Fibroblast of skin of abdomen (primary cell): ENCODE measurements around the gene KNG1. TPM values are rescaled to one million over a fixed set of nuclear protein-coding genes. Genes with fewer than 3 reads are reported as not detected.
"Not testable (repeated sequence)": the region's sequence is repeated elsewhere in the genome, so short reads cannot be mapped to it uniquely, and the experiment has no call there.

Experiments
- DNase-seq: peaks from one replicate; pipeline ENCODE4 v3.0.0-alpha.2; 2013
- polyA plus RNA-seq, 2 experiments: library from polyadenylated mRNA; unstranded; fragments of 120-200 nt; gene quantifications; one replicate each; pipeline ENCODE4 v1.2.1, GENCODE V29; 2013; ENCODE audit not compliant: insufficient read length in 2 of 2

Gene KNG1
- polyA plus RNA-seq (2013, experiment 1 of 2; ENCODE audit: insufficient read length), result not detected
- polyA plus RNA-seq (2013, experiment 2 of 2; ENCODE audit: insufficient read length), result not detected

DNA sequence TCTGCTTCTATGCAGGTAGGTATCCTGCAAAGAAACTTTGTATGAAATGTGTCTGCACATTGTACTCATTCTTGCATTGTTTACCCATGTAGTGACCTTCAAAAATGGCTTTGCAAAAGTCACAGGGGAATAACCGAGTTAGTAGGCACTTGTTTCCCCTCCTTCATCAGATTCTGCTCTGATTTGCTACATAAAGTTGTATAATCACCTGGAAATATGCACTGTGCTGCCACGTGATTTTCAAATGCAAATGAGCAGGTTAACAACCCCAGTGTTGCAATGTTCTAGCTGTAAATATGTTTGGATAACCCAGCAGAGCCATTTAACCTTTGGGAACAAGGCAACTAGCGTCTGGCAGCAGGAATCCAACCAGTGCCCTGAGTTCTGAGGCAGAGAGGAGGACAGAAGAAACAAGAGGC, at the start of gene KNG1:
Gene KNG1, plus strand, starts transcription at position 321 of the 419 bp plus-strand sequence. CDS start 184 bp downstream, outside the sequence.
- DNase-seq, result no peak

DNA sequence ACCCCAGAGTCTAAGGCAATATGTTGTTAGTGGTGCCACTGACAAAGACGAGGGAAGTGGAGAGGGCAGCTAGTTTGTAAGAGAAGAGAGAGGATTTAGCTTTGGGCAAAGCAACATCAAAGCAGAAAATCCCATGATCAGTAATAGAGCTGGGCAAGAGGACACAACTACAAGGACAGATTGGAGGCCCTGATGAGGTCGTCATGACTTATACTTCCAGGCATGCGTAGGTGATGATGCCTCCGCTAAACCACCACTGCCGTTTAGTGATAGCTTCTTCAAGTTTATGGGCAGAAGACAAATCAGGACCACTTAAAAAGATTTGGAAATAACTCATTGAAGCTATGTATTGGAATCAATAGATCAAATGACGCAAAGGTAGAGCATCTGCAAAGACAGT, 48.7 kb upstream of the KNG1 start:
- no peak for DNase-seq

DNA sequence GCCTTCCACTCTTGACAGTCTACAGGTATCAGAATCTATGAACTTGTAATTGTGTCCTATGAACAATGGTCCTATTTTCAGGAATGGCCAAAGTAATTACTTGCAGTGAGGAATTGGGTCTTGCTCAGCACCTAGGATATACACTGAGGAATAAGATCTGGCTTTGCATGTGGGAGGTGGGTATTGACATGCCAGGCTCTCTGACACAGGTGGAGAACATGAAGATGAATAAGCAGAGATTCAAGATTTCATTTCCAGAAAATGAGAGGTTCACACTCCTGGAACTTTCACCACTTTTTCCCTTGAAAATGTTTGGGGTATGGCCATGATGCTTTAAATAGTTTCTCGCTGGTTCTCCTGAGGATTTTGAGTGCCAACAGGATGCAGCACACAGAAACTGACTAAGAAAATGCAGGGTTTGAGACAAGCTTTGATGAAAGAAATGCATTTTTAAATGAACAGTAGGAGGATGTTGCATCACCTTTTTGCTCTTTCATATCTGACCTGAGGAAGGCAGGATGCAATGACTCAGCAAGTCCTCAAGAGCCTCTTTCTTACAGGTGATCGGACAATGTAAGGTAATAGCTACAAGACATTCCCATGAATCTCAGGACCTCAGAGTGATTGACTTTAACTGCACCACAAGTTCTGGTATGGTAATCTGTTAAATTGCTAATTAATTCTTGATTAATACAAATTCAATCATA, 47.6 kb upstream of the KNG1 start:
- DNase-seq, result no peak

DNA sequence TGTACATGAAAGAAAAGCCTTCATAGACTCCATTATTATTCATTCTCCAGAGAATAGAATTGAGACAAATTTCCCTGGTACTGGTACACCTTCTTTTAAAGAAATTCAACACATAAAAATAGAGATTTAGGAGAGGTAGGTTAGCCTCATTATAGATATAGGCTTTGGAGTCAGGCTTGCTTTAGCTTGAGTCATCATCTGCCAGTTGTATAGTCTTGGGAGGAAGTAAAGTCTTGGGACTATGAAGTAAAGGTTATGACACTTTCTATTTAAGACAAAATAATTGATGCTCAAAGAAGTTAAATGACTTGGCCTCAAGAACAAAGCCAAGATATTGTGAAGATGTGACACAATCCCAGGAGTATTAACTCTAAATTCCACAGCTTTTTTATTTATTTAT, 47.0 kb upstream of the KNG1 start:
- DNase-seq, result no peak

DNA sequence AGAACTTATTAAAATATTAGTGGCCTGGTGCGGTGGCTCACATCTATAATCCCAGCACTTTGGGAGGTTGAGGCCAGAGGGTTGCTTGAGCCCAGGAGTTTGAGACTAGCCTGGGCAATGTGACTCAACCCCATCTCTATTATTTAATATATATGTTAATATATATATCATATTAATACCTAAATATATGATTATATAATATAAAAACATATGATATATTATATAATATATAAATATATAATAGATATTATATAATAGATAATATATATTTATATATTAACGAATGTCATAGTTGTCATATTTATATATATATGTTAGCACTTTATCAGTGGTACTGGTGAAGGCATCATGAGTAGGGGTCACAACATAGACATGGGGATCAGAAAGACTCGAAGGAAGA, 46.1 kb upstream of the KNG1 start:
- no peak for DNase-seq

DNA sequence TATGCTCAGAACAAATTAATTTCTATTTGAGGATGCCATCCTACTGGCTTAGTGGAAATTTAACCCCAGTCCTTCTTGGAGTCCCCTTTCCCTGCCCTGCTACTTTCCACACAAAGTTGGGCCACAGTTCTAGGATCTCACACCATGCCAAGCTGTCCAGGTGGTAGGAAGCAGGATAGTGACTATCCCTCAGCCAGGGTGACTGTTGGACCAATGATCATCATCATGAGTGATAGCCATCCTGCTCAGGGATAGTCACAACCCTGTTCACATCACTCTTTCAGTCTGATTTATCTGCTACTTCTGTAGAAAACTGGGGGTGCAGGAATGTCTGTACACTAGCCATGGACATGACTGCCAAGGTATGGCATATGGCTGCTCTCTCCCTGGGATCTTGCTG, 38.6 kb upstream of the KNG1 start:
- DNase-seq, result no peak

DNA sequence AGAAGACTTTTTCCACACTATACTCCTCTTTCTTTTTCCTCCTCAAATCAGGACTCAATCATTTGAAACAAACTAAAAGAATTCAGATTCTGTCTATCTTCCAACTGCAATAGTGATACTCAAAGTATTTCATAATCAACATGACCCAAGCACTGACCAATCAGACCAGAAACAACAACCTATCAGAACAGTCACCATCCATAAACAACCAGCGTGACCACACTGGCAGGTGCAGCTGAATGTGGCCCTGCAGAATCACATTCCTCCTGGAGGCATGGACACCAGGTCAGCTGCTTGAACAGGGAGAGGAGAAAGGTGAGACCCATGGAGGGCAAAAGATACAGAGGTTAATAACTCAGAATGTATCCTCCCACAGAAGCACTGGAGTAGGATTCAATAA, 38.0 kb upstream of the KNG1 start:
- DNase-seq, result no peak

DNA sequence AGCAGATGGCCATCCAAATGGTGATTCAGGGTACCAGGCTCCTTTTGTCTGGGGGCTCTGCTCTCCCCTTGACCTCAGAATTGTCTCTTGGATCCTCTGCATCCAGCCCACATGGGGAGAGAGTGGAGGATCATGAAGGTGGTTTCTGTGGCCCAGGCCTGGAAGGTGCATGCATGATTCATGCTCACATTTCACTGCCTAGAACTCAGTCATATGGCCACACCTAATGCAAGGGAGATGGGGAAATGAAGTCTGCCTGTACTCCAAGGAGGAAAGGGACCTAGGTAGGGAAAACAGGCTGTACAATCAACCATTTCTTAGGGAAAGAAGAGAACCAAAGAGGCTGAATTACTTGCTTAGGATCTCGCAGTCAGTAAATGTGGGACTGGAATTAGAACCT, 36.3 kb upstream of the KNG1 start:
- DNase-seq, result no peak

DNA sequence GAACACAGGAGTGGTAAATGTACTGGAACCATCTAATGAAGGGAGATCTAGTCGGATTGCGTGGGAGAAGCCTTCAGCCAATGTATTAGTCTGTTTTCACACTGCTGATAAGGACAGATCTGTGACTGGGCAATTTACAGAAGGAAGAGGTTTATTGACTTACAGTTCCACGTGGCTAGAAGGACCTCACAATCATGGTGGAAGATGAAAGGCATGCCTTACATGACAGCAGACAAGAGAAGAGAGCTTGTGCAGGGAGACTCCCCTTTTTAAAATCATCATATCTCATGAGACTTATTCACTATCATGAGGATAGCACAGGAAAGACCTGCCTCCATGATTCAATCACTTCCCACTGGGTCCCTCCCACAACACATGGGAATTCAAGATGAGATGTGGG, 34.3 kb upstream of the KNG1 start:
- DNase-seq, result no peak

DNA sequence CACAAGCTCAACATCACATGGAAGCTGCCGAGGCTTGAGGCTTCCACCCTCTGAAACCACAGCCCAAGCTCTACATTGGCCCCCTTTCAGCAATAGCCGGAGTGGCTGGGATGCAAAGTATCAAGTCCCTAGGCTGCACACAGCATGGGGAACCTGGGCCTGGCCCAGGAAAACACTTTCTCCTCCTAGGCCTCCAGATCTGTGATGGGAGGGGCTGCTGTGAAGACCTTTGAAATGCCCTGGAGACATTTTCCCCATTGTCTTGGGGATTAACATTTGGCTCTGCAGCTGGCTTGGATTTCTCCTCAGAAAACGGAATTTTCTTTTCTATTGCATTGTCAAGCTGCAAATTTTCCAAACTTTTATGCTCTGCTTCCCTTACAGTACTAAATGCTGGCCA, 33.2 kb upstream of the KNG1 start:
- DNase-seq, result no peak

DNA sequence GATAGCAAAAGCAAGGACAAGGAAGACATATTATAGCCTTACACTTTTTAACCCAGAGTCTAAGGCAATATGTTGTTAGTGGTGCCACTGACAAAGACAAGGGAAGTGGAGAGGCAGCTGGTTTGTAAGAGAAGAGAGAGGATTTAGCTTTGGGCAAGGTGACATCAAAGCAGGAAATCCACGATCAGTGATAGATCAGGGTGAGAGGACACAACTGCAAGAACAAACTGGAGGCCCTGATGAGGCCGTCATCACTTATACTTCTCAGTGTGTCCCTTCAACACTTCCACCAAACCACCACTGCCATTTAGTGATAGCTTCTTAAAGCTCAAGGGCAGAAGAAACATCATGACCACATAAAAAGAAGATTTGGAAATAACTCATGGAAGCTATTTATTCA, 30.7 kb upstream of the KNG1 start:
- DNase-seq, result not testable (repeated sequence)

DNA sequence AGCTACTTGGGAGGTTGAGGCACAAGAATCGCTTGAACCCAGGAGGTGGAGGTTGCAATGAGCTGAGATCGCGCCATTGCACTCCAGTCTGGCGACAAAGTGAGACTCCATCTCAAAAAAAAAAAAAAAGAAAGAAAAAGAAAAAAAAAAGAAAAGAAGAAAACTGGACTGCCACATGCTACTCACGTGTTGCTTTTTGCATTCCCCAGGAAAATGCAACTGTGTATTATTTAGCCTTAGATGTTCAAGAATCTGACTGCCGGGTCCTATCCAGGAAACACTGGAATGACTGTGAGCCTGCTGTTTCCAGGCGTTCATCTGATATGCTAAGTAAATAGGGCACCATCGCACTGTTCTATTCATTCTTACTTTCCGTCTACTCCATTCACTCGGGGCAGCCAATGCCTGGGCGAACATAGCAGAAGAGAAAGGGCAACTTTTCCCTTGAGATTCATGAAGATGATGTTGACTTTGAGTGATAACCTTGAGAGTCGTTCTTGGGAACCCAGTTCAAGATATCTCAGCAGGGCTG, 30.0 kb upstream of the KNG1 start:
- no peak for DNase-seq

DNA sequence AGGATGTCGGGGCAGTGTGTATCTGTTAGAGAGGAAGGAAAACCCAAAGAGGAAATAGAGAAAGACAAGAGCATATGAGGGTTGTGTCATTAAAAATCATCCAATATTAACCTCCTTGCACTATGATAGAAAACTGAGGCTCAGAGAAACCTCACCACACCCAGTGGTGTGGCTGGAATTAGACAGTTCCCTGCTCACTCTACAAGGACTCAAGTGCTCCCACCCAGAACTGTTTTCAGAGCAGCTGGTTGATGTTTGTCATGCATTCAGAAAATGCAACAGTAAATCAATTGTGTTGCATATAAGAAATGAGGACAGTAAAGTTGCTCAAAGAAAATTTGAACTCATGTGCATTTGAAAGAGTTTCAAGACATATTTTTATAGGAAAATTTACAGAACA, 26.9 kb upstream of the KNG1 start:
- DNase-seq, result not testable (repeated sequence)

DNA sequence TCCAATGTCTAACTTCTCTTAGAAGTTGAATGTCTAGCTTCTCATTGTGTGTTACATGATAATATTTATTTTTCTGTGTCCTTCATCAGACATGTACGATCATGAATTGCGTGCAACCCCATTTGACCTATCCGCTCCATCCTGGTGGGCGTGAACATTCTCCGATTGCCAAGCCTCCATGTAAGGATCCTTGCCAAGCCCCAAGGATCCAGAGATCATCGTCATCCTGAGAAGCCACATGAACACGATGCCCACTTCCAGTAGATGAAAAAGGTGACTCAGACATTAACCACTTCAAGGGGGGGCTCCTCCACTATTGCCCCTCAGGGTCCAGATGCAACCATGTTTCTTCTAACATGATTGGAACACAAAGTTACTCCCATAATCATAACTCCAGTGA, 25.5 kb upstream of the KNG1 start:
- no peak for DNase-seq

DNA sequence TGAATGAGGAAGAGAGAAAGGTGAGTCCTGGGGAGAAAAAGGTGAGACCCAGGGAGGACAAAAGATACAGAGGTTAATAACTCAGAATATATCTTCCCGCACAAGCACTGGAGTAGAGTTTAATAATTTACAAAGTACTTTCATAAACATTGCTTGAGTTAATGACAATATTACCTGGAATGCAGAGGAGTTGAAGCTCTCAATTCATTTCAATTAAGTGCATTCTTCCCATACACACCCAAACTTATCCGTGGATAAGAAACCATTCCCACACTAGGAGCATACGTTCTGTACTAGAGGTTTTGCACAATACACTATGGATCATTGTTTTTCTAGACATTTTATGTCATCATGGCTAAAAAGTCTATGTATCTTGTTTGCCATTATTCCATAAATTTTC, 23.3 kb upstream of the KNG1 start:
- no peak for DNase-seq

DNA sequence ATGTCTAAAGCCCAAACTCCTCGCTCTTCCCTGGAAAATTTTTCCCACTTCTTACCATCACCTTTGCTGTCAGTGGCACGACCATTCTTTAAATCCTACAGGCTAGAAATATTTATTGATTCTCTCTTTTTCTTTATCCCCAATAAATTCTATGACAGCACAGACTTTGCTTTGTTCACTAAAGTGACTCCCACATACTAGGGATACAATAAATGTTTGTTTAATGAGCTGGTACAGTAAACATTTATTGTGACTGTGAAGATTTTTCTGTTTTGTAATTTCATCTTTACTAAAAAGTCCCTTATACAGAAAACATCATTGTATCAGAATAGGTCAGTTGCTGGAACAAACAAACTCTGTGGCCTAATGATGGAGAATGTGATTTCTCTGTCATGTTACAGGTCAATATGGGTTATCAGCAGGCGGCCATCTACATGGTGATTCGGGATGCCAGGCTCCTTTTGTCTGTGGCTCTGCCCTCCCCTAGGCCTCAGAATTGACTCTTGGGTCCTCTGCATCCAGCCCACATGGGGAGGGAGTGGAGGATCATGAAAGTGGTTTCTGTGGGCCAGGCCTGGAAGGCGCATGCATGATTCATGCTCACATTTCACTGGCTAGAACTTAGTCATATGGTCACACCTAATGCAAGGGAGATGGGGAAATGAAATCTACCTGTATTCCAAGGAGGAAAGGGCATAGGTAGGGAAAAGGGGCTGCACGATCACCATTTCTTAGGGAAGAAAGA, 22.7 kb upstream of the KNG1 start:
- DNase-seq, result no peak

DNA sequence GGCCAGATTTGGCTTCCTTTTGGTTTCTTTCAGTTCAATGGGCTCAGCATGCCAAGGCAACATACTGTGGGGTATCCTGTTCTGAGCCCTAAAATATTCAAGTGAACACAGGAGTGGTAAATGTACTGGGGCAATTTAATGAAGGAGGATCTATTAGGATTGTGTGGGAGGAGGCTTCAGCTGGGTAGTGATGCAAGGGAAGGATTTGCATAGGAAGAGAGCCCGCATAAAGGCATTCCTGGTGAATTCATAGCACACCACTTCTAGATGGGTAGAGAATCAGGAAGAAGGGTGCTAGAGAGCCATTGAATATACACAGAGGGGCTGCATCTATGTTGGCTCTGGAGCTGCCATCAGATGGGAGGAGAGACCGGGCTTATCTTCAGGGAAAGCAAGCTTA, 20.6 kb upstream of the KNG1 start:
- DNase-seq, result no peak

DNA sequence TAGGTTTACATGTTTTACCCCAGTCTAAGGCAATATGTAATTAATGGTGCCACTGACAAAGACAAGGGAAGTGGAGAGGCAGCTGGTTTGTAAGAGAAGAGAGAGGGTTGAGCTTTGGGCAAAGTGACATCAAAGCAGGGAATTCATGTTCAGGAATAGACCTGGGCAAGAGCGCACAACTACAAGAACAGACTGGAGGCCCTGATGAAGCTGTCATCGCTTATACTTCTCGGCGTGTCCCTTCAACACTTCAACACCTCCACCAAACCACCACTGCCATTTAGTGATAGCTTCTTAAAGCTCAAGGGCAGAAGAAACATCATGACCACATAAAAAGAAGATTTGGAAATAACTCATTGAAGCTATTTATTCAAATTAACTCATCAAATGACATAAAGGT, 19.6 kb upstream of the KNG1 start:
- DNase-seq, result no peak

DNA sequence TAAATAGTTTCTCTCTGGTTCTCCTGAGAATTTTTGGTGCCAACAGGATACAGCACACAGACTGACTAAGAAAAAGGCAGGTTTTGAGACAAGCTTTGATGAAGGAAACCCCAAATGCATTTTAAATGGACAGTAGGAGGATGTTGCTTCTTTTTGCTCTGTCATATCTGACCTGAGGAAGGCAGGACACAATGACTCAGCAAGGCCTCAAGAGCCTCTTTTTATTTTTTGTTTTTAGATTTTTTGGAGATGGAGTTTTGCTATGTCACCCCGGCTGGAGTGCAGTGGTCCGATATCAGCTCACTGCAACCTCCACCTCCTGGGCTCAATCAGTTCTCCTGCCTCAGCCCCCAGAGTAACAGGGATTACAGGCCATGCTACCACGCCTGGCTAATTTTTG, 16.9 kb upstream of the KNG1 start:
- no peak for DNase-seq

DNA sequence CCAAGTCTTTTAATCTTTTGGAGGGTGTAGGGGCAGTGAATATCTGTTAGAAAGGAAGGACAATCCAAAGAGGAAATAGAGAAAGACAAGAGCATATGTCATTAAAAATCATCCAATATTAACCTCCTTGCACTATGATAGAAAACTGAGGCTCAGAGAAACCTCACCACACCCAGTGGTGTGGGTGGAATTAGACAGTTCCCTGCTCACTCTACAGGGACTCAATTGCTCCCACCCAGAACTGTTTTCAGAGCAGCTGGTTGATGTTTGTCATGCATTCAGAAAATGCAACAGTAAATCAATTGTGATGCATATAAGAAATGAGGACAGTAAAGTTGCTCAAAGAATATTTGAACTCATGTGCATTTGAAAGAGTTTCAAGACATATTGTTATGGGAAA, 14.7 kb upstream of the KNG1 start:
- DNase-seq, result not testable (repeated sequence)

DNA sequence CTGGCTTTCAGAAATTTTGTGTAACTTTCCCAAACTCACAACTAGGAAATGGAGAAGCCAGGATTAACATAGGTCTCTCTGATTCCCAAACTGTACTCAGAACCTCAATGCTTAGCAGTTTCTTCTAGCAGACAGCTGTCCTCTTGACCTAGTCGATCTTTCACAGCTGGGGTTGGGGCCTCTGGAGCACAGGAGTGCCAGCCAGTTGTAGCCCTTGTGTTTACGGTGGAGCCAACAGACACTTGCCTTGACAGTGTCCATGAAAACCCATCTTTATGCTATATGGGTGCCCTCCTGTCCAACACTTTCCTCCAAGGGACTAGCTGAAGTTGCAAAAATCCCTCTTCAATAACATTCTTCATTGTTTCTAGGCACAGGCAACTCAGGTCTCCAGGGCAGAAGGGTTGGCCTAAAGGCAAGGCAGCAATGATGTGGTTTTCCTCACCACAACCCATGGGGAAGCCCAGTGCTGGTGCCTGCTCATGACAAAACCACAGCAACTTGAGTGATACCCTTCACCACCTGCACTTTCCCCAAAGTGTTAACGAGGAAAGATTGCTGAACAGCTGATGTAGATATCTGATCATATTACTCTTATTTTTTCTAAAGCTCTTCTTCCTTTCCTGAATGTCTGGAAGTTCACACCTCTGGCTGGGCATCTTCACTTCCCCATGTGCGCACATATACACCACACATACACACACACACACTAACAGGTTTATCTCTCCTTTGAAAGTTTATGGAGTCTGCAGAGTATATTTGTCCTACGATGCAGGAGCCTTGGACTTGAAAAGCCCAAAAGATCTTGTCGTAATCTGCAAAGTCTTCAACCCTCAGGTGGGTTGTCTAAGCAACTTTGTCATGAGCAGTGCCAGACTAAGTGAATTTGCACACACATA, 11.0 kb upstream of the KNG1 start:
- DNase-seq, result no peak

DNA sequence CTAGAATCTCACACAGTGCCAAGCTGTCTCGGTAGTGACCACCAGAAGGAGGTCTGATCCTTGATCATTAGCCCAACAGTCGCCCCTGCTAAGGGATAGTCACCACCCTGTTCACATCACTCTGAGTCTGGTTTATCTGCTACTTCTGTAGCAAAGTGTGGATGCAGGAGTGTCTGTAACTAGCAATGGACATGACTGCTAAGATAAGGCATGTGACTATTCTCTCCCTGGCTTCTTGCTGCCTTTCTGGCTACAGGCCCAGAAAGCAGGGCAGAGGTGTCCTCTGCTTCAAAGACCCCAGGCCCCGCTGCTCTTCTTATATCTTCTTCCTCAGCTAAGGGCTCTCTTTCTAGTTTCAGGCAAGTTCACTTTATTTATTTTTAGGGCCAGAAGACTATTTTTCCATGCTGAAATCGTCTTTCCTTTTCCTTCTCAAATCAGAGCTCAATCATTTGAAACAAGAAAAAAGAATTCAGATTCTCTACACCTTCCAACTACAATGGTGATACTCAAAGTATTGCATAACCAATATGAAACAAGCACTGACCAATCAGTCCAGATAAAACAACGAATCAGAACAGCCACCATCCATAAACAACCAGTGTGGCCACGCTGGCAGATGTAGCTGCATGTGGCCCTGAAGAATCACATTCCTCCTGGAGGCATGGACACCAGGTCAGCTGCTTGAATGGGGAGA, 8.0 kb upstream of the KNG1 start:
- DNase-seq, result no peak
